DMS53 (cell line): ENCODE results near the gene ANKRD34A.

Source experiments
- DNase-seq: peaks from one replicate; lab custom pipeline; 2025; lab: John Stamatoyannopoulos, UW

The ANKRD34A gene

GRCh38 chr1:145990249-145990855 lies 26.0 kb upstream of the ANKRD34A start:
- DNase-seq, result peak; percentile 72

- peak; percentile 29 for DNase-seq
These were observed 24.4 kb upstream of the ANKRD34A start for GRCh38 chr1:145988773-145989172.

DNA sequence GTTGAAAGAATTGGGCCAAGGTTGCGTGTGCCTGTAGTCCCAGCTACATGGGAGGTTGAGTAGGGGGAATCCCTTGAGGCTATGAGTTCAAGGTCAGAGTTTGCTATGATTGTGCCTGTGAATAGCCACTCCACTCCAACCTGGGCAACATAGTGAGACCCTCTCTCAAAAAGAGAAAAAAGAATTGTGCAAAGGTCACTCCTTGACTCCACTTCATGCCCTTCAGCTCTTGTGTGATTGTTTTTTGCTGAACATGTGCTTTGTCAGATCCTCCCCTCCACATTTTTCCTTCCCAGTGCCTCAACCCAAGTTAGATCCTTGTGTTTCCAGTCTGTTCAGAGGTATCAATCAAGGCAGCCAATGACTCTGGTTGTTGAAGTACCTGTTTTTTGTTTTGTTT lies 23.6 kb upstream of the ANKRD34A start:
- DNase-seq, result no peak

DNA sequence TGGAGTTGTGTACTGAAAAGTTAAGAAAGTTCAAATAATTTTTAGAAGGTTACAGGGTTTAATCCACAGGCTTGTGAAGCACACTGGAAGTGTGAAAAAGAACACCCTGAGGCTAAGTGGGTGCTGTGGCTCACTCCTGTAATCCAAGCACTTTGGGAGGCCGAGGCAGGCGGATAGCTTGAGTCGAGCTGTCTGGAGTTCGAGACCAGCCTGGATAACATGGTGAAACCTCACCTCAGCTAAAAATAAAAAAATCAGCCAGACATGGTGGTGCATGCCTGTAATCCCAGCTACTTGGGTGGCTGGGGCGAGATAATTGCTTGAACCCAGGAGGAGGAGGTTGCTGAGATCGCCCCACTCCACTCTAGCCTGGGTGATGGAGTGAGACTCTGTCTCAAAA lies 22.2 kb upstream of the ANKRD34A start:
- no peak for DNase-seq

- peak; percentile 94 for DNase-seq
These were observed 21.4 kb upstream of the ANKRD34A start for GRCh38 chr1:145985502-145986439.

GRCh38 chr1:145985129-145985501 lies 20.7 kb upstream of the ANKRD34A start:
- no peak for DNase-seq

- no peak for DNase-seq
These were observed 19.8 kb upstream of the ANKRD34A start for GRCh38 chr1:145983960-145984830.

GRCh38 chr1:145983206-145983675 lies 18.9 kb upstream of the ANKRD34A start:
- peak; percentile 22 for DNase-seq

DNA sequence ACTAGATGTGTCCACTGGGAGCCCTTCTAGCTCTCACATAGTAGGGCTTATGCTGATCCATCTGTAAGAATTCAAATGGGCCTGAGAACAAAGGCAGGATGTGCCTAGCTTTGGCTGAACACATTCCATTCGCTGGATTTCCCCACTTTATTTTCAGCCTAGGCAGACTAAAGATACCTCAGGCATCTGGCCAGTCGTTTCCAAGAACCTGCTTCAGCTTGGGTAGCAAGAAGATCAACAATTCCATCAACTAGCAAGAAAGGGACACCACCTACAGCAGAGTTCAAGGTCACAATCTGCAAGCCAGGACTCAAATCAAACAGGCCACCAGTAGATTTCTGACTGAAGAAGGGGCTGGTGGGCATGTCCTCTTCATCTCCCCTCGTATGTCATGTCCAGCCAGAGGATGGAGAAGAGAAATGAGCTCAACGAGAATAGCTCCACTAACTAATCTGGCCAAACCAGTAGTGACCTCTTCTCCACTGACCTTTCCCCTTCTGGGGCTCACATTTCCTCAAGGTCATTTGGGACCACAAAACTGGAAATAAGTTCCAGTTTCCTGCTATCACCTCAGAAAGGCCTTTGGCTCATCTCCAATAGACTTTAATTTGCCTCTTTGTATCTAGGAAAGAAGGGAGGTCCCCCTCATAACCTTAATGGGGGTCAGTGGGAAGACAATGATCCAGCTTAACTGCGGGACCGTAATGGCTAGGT lies 17.8 kb upstream of the ANKRD34A start:
- DNase-seq, result no peak

DNA sequence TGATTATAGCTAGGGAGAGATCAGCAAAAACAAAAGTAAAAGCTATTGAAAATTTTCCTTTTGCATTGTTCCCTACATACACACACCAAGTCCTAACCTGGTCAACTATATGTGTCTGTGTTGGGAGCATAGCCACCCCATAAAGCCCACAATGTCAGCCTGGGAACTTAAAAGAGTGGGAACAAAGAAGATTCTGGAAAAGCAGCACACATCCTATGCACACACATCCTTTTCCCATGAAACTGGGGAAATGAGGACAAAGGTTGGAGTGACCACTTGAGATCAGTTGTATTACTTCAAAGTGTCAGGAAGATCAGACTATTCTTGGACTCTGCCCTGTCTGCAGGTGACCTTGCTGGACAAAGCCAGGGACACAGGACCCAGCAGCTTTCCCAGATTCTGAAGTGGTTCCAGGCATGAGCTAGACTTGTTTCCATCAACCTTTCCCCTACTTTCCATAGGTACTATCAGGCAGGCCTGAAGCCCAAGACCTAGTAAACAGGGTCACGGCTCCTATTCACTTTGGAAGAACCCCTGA lies 16.2 kb upstream of the ANKRD34A start:
- no peak for DNase-seq

DNA sequence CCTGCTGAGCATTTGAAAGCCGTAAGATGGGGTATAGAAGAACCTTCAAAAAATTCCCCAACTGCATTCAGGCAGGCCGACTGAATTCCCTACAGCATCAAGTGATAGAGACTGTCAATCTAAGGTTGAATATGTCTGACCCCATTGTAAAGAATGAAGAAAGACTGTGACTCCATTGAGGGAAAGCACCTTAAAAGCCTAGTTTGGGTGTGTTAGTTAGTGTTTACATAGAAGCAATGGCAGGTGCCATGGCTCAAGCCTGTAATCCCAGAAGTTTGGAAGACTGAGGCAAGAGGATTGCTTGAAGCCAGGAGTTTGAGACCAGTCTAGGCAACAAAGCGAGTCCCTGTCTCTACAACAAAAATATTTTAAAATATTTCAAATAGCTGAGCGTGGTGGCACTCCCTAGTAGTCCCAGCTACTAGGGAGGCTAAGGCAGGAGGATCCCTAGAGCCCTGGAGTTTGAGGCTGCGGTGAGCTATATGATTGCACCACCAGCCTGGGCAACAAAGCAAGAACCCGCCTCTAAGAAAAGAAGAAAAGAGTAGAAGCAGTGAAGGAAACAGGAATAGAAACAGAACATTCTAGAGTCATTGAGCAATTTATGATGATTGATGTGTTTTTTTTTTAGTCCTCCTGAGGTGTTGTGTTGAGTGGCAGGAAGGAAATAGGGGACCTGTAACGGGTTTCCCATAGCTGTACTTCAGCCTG lies 15.5 kb upstream of the ANKRD34A start:
- no peak for DNase-seq

DNA sequence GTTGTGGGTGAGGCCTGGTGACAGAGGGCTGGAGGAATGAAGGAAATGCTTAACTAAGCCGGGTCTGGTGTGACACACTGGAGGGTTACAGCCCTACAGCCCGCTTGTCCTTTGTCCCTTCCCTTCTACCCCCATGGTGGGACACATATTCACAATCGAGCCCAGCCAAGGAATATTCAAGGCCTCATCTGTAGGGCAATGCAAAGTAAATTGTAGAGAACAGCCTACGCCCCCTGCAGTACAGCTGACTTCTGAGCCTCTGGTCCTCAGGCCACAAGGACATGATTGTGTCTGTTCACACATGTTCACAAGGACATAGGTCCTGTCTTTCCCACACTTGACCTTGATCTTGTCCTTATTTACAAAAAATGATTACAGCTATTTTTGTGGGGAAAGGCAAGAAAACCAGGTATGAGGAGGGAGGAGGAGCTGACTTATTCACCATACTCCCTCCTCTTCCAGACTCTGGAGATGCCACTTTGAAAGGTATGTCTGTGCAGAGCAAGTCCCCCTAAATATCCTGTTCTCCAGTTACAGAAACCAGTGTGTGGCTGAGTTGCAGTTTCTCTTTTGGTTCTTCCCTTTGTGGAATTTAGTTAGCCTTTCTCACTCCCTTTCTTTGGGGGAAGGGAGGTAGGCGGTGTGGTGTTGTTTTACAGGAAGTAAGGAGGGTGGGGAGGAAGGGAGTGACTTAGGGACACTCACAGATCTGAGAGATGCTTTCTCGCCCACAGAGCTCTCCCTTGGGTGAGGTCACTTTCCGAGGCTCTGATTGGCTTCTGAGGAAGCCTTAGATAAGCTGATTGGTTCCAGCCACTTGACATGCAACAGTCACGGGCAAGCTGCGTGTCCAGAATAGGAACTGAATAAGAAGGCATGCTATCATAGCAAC lies 14.7 kb upstream of the ANKRD34A start:
- DNase-seq, result peak; percentile 99

- DNase-seq, result no peak
These were observed 14.1 kb upstream of the ANKRD34A start for GRCh38 chr1:145978471-145978853.

DNA sequence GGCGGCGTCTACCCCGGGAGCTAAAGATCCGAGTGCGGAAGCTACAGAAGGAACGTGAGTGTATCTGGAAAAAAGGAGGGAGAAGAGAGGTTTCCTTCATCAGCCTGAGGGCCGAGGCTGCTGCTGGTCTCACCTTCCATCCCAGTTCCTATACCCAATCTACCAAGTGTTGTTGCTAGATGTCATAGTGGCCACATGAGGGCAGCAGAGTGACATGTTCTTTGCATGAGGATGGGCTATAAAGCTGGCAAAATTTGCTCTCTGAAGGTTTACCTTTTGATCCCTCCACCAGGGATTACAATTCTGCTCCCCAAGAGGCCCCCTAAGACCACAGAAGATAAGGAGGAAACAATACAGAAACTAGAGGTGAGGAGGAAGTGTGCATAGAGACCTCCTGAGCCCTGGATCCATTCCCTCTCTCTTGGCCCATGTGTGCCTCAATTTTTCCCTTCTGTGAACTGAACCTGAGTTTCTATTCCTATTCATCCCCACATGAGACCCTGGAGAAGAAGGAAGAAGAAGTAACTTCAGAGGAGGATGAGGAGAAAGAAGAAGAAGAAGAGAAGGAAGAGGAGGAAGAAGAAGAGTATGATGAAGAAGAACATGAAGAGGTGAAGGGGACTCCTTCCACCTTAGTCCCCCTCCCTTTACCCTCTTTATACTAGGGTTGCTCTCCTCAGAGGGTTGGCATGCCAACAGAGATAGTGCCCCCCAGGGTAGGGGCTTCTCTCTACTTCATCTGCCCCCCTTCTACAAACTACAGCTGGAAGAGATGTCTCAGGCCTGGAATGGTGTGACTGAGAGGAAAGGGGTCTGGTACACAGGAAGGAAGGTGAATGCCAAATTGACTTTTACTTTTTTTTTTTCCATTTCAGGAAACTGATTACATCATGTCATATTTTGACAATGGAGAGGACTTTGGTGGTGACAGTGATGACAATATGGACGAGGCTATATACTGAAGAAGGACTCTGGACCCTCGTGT lies 13.4 kb upstream of the ANKRD34A start:
- peak; percentile 91 for DNase-seq

- DNase-seq, result no peak
These were observed 12.6 kb upstream of the ANKRD34A start for GRCh38 chr1:145977016-145977415.

- no peak for DNase-seq
These were observed 10.8 kb upstream of the ANKRD34A start for GRCh38 chr1:145975216-145975615.

- DNase-seq, result no peak
These were observed 10.3 kb upstream of the ANKRD34A start for GRCh38 chr1:145974721-145975120.

DNA sequence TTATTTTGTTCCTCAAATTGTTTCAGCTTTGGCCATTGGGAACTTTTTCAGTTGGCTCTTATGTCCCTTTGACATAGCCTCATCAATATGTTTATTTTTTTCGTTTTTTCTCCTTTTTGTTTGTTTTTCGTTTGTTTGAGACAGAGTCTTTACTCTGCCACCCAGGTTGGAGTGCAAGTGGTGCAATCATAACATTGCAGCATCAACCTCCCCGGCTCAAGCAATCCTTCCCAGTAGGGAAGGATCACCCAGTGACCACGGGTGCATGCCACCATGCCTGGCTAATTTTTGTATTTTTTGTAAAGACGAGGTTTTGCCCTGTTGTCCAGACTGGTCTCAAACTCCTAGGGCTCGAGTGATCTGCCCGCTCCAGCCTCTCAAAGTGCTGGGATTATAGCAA lies 8.2 kb upstream of the ANKRD34A start:
- DNase-seq, result no peak

DNA sequence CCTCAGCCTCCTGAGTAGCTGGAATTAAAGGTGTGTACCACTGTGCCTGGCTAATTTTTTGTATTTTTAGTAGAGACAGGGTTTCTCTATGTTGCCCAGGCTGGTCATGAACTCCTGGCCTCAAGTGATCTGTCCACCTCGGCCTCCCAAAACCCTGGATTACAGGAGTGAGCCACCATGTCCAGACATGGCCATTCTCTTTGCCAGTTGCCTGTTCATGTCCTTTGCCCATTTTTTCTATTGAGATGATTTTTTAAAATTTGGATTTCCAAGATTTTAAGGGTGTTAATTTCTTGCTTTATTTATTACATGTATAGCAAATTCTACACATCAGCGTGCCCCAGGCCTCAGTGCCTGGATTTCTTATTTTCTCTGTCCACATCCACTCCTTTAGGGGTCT lies 2.9 kb upstream of the ANKRD34A start:
- DNase-seq, result no peak
